Hepatocyte (in vitro differentiated cells): Measurements from ENCODE around the gene PHF12.

Experiments
- CTCF ChIP-seq: fragments of 200-600 bp; sonication (generic); IDR thresholded peaks from 2 replicates; pipeline ENCODE4 v1.5.1; 2016; ENCODE audit warnings: antibody characterized with exemption, mild to moderate bottlenecking; ENCODE audit not compliant: poor library complexity
- EZH2 ChIP-seq: fragments of 200-600 bp; sonication (generic); IDR thresholded peaks from 2 replicates; pipeline ENCODE4 v1.6.1; 2016; ENCODE audit warnings: antibody characterized with exemption, mild to moderate bottlenecking, borderline replicate concordance

DNA sequence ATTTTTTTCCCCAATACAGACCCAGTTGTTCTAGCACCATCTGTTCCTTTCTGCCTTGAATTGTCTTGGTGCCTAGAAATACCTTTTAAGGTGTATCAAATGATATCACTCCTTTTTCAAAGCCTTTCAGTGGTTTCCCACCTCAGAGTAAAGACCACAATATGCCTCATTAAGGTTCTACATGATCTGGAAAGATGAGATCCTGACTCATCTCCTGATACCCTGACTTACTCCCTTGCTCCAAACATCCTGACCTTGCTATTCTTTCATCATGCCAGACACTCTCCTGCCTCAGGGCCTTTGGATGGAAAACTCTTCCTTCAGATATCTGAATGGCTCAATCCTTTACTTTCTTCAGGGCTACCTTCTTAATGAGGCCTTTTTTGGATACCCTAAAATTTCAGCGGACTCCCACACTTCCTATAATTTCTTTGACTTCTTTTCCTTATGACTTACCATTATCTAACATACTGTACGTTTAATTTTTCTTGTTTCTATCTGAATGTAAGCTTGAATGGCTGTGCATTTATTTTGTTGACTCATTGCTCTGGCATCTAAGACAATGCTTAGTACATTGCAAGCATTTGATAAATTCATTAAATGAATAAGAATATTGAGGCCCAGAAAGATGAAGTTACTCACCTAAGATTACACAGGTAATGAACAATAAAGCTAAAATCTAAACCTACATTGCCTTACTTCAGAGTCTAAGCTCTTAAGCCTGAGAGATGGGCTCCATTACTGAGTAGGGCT is 73.0 kb downstream of the PHF12 start:
- TF ChIP-seq CTCF (no peak), EZH2 (no peak)
